HEK293 (cell line): ENCODE results near the gene C2orf72.

ENCODE experiments used
- CTCF ChIA-PET: fragments of 350-600 bp; formaldehyde crosslinking; extraction: SDS; loops from one replicate; lab custom pipeline; 2021; ENCODE audit warnings: antibody characterized with exemption; lab: Yijun Ruan, JAX
- POLR2A ChIA-PET: fragments of 300-600 bp; formaldehyde crosslinking; extraction: SDS; loops from one replicate; lab custom pipeline; 2020; ENCODE audit warnings: antibody characterized with exemption, inconsistent platforms; lab: Yijun Ruan, JAX
- H3K27ac ChIP-seq: fragments of 200-500 bp; sonication (Bioruptor generic); 2 replicates; pipeline ENCODE4 v1.5.1; 2014; ENCODE audit warnings: low read depth, low read length, control low read depth, inconsistent platforms; ENCODE audit errors: extremely low read depth
- H3K36me3 ChIP-seq, 2 experiments: fragments of 200-500 bp in 1 of 2; sonication (Bioruptor generic) in 1 of 2; 1 replicate in 1 of 2; 2 replicates in 1 of 2; pipeline ENCODE4 v1.5.1; 2014 to 2017; ENCODE audit warnings: inconsistent platforms in 2 of 2, low read length in 2 of 2; ENCODE audit not compliant: control insufficient read depth in 2 of 2, insufficient read depth in 1 of 2
- H3K4me1 ChIP-seq: fragments of 200-500 bp; sonication (Bioruptor generic); 2 replicates; pipeline ENCODE4 v1.5.1; 2014; ENCODE audit warnings: mild to moderate bottlenecking, low read length, inconsistent platforms; ENCODE audit not compliant: control insufficient read depth, insufficient read depth
- H3K4me3 ChIP-seq: 2 replicates; pipeline ENCODE4 v1.5.1; 2011; ENCODE audit warnings: low read depth, mild to moderate bottlenecking, control low read depth, low read length, moderate library complexity
- H3K9me3 ChIP-seq: fragments of 200-500 bp; sonication (Bioruptor generic); 2 replicates; pipeline ENCODE4 v1.5.1; 2014; ENCODE audit warnings: low read depth, low read length, inconsistent platforms; ENCODE audit not compliant: control insufficient read depth, insufficient read depth
- HOXA7 ChIP-seq: sonication (generic); formaldehyde crosslinking; IDR thresholded peaks from 2 replicates; pipeline ENCODE4 v1.8.1; 2022; ENCODE audit warnings: missing genetic modification reagents, borderline replicate concordance
- IKZF3 ChIP-seq: fragments of 450-650 bp; IDR thresholded peaks from 2 replicates; pipeline ENCODE4 v1.5.0; 2018; ENCODE audit warnings: missing biosample characterization, mild to moderate bottlenecking, missing genetic modification characterization, moderate library complexity
- KLF7 ChIP-seq: fragments of 450-650 bp; formaldehyde crosslinking; IDR thresholded peaks from 2 replicates; pipeline ENCODE4 v1.5.1; 2016; ENCODE audit warnings: missing biosample characterization, missing genetic modification characterization, borderline replicate concordance
- TCF7L2 ChIP-seq: IDR thresholded peaks from 2 replicates; pipeline ENCODE4 v1.6.1; 2011; ENCODE audit warnings: low read depth, mild to moderate bottlenecking, inconsistent platforms, low read length, moderate library complexity, borderline replicate concordance
- ZBTB10 ChIP-seq: fragments of 450-650 bp; formaldehyde crosslinking; IDR thresholded peaks from 2 replicates; pipeline ENCODE4 v1.5.1; 2016; ENCODE audit warnings: missing biosample characterization, missing genetic modification characterization
- ZNF121 ChIP-seq: fragments of 450-650 bp; formaldehyde crosslinking; IDR thresholded peaks from 2 replicates; pipeline ENCODE4 v1.5.1; 2016; ENCODE audit warnings: missing biosample characterization, missing genetic modification characterization
- ZNF138 ChIP-seq: fragments of 450-650 bp; formaldehyde crosslinking; IDR thresholded peaks from 2 replicates; pipeline ENCODE4 v1.5.1; 2016; ENCODE audit warnings: missing biosample characterization, missing genetic modification characterization, borderline replicate concordance
- ZNF146 ChIP-seq: fragments of 450-650 bp; formaldehyde crosslinking; IDR thresholded peaks from 2 replicates; pipeline ENCODE4 v1.5.1; 2016; ENCODE audit warnings: missing biosample characterization, missing genetic modification characterization
- ZNF354C ChIP-seq: fragments of 450-650 bp; formaldehyde crosslinking; IDR thresholded peaks from 2 replicates; pipeline ENCODE4 v1.5.1; 2016; ENCODE audit warnings: missing biosample characterization, missing genetic modification characterization, low read depth, borderline replicate concordance
- ZNF398 ChIP-seq: fragments of 450-650 bp; formaldehyde crosslinking; IDR thresholded peaks from 2 replicates; pipeline ENCODE4 v1.5.1; 2017; ENCODE audit warnings: missing biosample characterization, missing genetic modification characterization
- ZNF658 ChIP-seq: fragments of 450-650 bp; formaldehyde crosslinking; IDR thresholded peaks from 2 replicates; pipeline ENCODE4; 2016; ENCODE audit warnings: missing biosample characterization, missing genetic modification characterization
- ZNF701 ChIP-seq: fragments of 450-650 bp; formaldehyde crosslinking; IDR thresholded peaks from 2 replicates; pipeline ENCODE4 v1.5.1; 2016; ENCODE audit warnings: missing biosample characterization, missing genetic modification characterization
- ZNF707 ChIP-seq: fragments of 450-650 bp; formaldehyde crosslinking; IDR thresholded peaks from 2 replicates; pipeline ENCODE4 v1.5.1; 2016; ENCODE audit warnings: missing biosample characterization, missing genetic modification characterization
- ZSCAN16 ChIP-seq: fragments of 450-650 bp; formaldehyde crosslinking; IDR thresholded peaks from 2 replicates; pipeline ENCODE4 v1.5.1; 2016; ENCODE audit warnings: missing biosample characterization, missing genetic modification characterization
- ZSCAN5A ChIP-seq: fragments of 450-650 bp; formaldehyde crosslinking; IDR thresholded peaks from 2 replicates; pipeline ENCODE4 v1.5.1; 2016; ENCODE audit warnings: missing biosample characterization, missing genetic modification characterization

C2orf72 gene

GRCh38 chr2:231046916-231047273 is 9.6 kb downstream of the C2orf72 start (continued):
- TF ChIP-seq ZNF707, result no peak
- TF ChIP-seq ZNF121 (tag by site-specific recombination), result no peak
- no peak for TF ChIP-seq ZSCAN16
- no peak for TF ChIP-seq KLF7 (tag by site-specific recombination)
- TF ChIP-seq ZNF138 (tag by site-specific recombination), result no peak
- no peak for TF ChIP-seq IKZF3 (tag by site-specific recombination)
- TF ChIP-seq ZNF658 (tag by site-specific recombination), result no peak
- no peak for TF ChIP-seq ZSCAN5A (tag by site-specific recombination)

GRCh38 chr2:231047274-231047922 is 10.1 kb downstream of the C2orf72 start:
- no peak for TF ChIP-seq ZBTB10 (tag by site-specific recombination)
- TF ChIP-seq, all 188 proteins: peak for 0
- peaks cover 4 to 35% of the 10 kb centered on the region in 2 experiments; a peak in 2 of 3 replicates for H3K36me3 ChIP-seq
- no peaks in the 10 kb centered on the region for H3K9me3 ChIP-seq
- POLR2A ChIA-PET, result no interaction called here
- CTCF ChIA-PET, result interaction anchor here (0.6 to 1.4 kb wide), 3 partner anchors 60 to 378 kb away, joined by 3 to 4 read pairs (median 3); no protein-coding TSS in a partner anchor
- H3K4me3 ChIP-seq, result no peak overlapping the region
- no peaks in the 10 kb centered on the region for H3K4me1 ChIP-seq
- H3K27ac ChIP-seq, result no peak overlapping the region

GRCh38 chr2:231047923-231048915 is 10.9 kb downstream of the C2orf72 start:
- no peak overlapping the region for H3K27ac ChIP-seq
- no peaks in the 10 kb centered on the region for H3K9me3 ChIP-seq
- ChIA-PET POLR2A (no interaction called here), CTCF (interaction anchor here (0.6 to 1.8 kb wide), 4 partner anchors 8 to 379 kb away, joined by 3 to 5 read pairs (median 4); no protein-coding TSS in a partner anchor)
- H3K36me3 ChIP-seq, result peaks cover 4 to 30% of the 10 kb centered on the region in 2 experiments; a peak in 2 of 3 replicates
- TF ChIP-seq TCF7L2, result no peak
- TF ChIP-seq HOXA7 (CRISPR knock-in tag), result no peak
- no peak for TF ChIP-seq ZNF398 (tag by site-specific recombination)
- no peak for TF ChIP-seq ZNF701 (tag by site-specific recombination)
- TF ChIP-seq ZNF354C (tag by site-specific recombination), result no peak
- no peak for TF ChIP-seq ZNF146 (tag by site-specific recombination)
- H3K4me3 ChIP-seq, result no peak overlapping the region
- no peaks in the 10 kb centered on the region for H3K4me1 ChIP-seq
